ENCODE results near the gene SIRT6. TPM values are rescaled to one million over a fixed set of nuclear protein-coding genes. Genes with fewer than 3 reads are reported as not detected.
"Not testable (repeated sequence)": the region's sequence is repeated elsewhere in the genome, so short reads cannot be mapped to it uniquely, and the experiment has no call there.

SIRT6 gene
- polyA plus RNA-seq, 1 donor (not counting 4 experiments of a cell fraction or from before 2014, with no cell fraction given), result 14.6 TPM

GRCh38 chr19:4224470-4224869, 42.1 kb upstream of the SIRT6 start:
- FAIRE-seq (no peak), DNase-seq (ENCODE audit: low read depth, low spot score) (no peak)
- dilution Hi-C loops (cut with MboI; ENCODE audit: extremely low pct_ligation_motif_present, low sequenced_read_pairs), result no loop called here
- no peak overlapping the region for H2AFZ ChIP-seq (ENCODE audit: control insufficient read depth, low read length)
- H4K20me1 ChIP-seq (ENCODE audit: control insufficient read depth, extremely low read depth, insufficient read depth, low read length), result no peaks in the 10 kb centered on the region
- H3K36me3 ChIP-seq (ENCODE audit: control insufficient read depth in 2 of 2, extremely low read depth in 1 of 2, insufficient read depth in 2 of 2, low read length in 2 of 2), result no peaks in the 10 kb centered on the region
- H3K4me1 ChIP-seq (ENCODE audit: control insufficient read depth, extremely low read depth, insufficient read depth, low read length), result no peaks in the 10 kb centered on the region
- H3K4me2 ChIP-seq (ENCODE audit: control insufficient read depth, extremely low read depth, insufficient read depth, low read depth, low read length), result no peak overlapping the region
- H3K27ac ChIP-seq (ENCODE audit: control insufficient read depth, insufficient read depth, low read length), result no peak overlapping the region
- H3K4me3 ChIP-seq (ENCODE audit: control insufficient read depth in 2 of 3, extremely low read depth in 1 of 3, insufficient read depth in 2 of 3, low read depth in 1 of 3, low read length in 3 of 3), result no peak overlapping the region
- TF ChIP-seq CTCF (optimal IDR thresholded peaks at IDR 0.05 in 1 of 3, IDR thresholded peaks at IDR 0.05 in 1 of 3, conservative IDR thresholded peaks at IDR 0.05 in 1 of 3; ENCODE audit: extremely low read depth in 1 of 3, insufficient read depth in 2 of 3, low read length in 3 of 3) (no peak), EZH2 (IDR thresholded peaks at IDR 0.05; ENCODE audit: low read length) (no peak)
- H3K9me1 ChIP-seq (ENCODE audit: control insufficient read depth, extremely low read depth, insufficient read depth, low read length), result no peaks in the 10 kb centered on the region
- no peak overlapping the region for H3K9ac ChIP-seq (ENCODE audit: control insufficient read depth, extremely low read depth, insufficient read depth, low read length)
- H3K79me2 ChIP-seq (ENCODE audit: control insufficient read depth, insufficient read depth, low read length), result no peaks in the 10 kb centered on the region
- no peaks in the 10 kb centered on the region for H3K9me3 ChIP-seq (ENCODE audit: control insufficient read depth, low read depth, low read length)
- peaks cover 12% of the 10 kb centered on the region for H3K27me3 ChIP-seq (ENCODE audit: control insufficient read depth, extremely low read depth, insufficient read depth, low read length)

- no peak for TF ChIP-seq CTCF (optimal IDR thresholded peaks at IDR 0.05 in 1 of 3, IDR thresholded peaks at IDR 0.05 in 1 of 3, conservative IDR thresholded peaks at IDR 0.05 in 1 of 3; ENCODE audit: extremely low read depth in 1 of 3, insufficient read depth in 2 of 3, low read length in 3 of 3)
- TF ChIP-seq EZH2 (IDR thresholded peaks at IDR 0.05; ENCODE audit: low read length), result no peak
- no peak overlapping the region for H3K4me2 ChIP-seq (ENCODE audit: control insufficient read depth, extremely low read depth, insufficient read depth, low read depth, low read length)
- H3K27ac ChIP-seq (ENCODE audit: control insufficient read depth, insufficient read depth, low read length), result no peak overlapping the region
- DNase-seq (ENCODE audit: low read depth, low spot score) (no peak), FAIRE-seq (no peak)
- H3K27me3 ChIP-seq (ENCODE audit: control insufficient read depth, extremely low read depth, insufficient read depth, low read length), result peaks cover 5% of the 10 kb centered on the region
- no peaks in the 10 kb centered on the region for H3K79me2 ChIP-seq (ENCODE audit: control insufficient read depth, insufficient read depth, low read length)
- no peak overlapping the region for H3K4me3 ChIP-seq (ENCODE audit: control insufficient read depth in 2 of 3, extremely low read depth in 1 of 3, insufficient read depth in 2 of 3, low read depth in 1 of 3, low read length in 3 of 3)
- no peak overlapping the region for H2AFZ ChIP-seq (ENCODE audit: control insufficient read depth, low read length)
- H3K9ac ChIP-seq (ENCODE audit: control insufficient read depth, extremely low read depth, insufficient read depth, low read length), result no peak overlapping the region
- H3K9me1 ChIP-seq (ENCODE audit: control insufficient read depth, extremely low read depth, insufficient read depth, low read length), result no peaks in the 10 kb centered on the region
- H3K9me3 ChIP-seq (ENCODE audit: control insufficient read depth, low read depth, low read length), result peaks cover 4% of the 10 kb centered on the region
- dilution Hi-C loops (cut with MboI; ENCODE audit: extremely low pct_ligation_motif_present, low sequenced_read_pairs), result no loop called here
- H4K20me1 ChIP-seq (ENCODE audit: control insufficient read depth, extremely low read depth, insufficient read depth, low read length), result no peaks in the 10 kb centered on the region
- H3K4me1 ChIP-seq (ENCODE audit: control insufficient read depth, extremely low read depth, insufficient read depth, low read length), result no peaks in the 10 kb centered on the region
- H3K36me3 ChIP-seq (ENCODE audit: control insufficient read depth in 2 of 2, extremely low read depth in 1 of 2, insufficient read depth in 2 of 2, low read length in 2 of 2), result no peaks in the 10 kb centered on the region
Observed at GRCh38 chr19:4220188-4220587, 37.8 kb upstream of the SIRT6 start.

- H3K36me3 ChIP-seq (ENCODE audit: control insufficient read depth in 2 of 2, extremely low read depth in 1 of 2, insufficient read depth in 2 of 2, low read length in 2 of 2); H3K4me3 ChIP-seq (ENCODE audit: control insufficient read depth in 2 of 3, extremely low read depth in 1 of 3, insufficient read depth in 2 of 3, low read depth in 1 of 3, low read length in 3 of 3); H3K27me3 ChIP-seq (ENCODE audit: control insufficient read depth, extremely low read depth, insufficient read depth, low read length); H3K4me2 ChIP-seq (ENCODE audit: control insufficient read depth, extremely low read depth, insufficient read depth, low read depth, low read length); dilution Hi-C loops (cut with MboI; ENCODE audit: extremely low pct_ligation_motif_present, low sequenced_read_pairs); H3K9me3 ChIP-seq (ENCODE audit: control insufficient read depth, low read depth, low read length); DNase-seq (ENCODE audit: low read depth, low spot score); H2AFZ ChIP-seq (ENCODE audit: control insufficient read depth, low read length); H3K4me1 ChIP-seq (ENCODE audit: control insufficient read depth, extremely low read depth, insufficient read depth, low read length); FAIRE-seq; H3K9me1 ChIP-seq (ENCODE audit: control insufficient read depth, extremely low read depth, insufficient read depth, low read length); H3K79me2 ChIP-seq (ENCODE audit: control insufficient read depth, insufficient read depth, low read length); H4K20me1 ChIP-seq (ENCODE audit: control insufficient read depth, extremely low read depth, insufficient read depth, low read length); H3K27ac ChIP-seq (ENCODE audit: control insufficient read depth, insufficient read depth, low read length); H3K9ac ChIP-seq (ENCODE audit: control insufficient read depth, extremely low read depth, insufficient read depth, low read length): not testable (repeated sequence)
Observed at GRCh38 chr19:4218523-4218922, 36.2 kb upstream of the SIRT6 start.

All from keratinocyte (primary cell).